Effector CD8-positive, alpha-beta T cell (primary cell): ENCODE results near the gene RABGAP1L.

Experiments
- DNase-seq: peaks from one replicate; lab custom pipeline; 2025; lab: John Stamatoyannopoulos, UW

RABGAP1L gene

GRCh38 chr1:174197088-174197487 is 37.8 kb downstream of the RABGAP1L start:
- no peak for DNase-seq

- DNase-seq = no peak
Observed at GRCh38 chr1:174197547-174197946, 38.2 kb downstream of the RABGAP1L start.

DNA sequence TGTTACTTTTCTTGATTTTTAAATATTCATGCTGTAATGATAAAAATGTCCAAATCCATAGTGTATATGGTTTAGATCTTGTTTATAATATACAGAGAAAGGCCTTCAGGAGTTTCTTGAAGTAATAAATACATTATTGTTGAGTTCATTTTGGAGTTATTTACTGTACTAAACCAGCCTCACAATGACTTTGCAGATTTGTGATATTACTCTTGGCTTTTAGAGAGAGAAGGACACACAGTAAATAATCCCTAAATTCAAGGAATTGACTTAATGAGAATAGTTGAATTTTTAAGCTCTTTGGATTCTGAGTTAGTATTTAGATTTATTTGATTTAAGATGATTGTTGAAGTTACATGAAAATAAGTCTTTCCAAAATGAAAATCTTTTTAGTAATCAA is 38.9 kb downstream of the RABGAP1L start:
- DNase-seq = no peak

DNA sequence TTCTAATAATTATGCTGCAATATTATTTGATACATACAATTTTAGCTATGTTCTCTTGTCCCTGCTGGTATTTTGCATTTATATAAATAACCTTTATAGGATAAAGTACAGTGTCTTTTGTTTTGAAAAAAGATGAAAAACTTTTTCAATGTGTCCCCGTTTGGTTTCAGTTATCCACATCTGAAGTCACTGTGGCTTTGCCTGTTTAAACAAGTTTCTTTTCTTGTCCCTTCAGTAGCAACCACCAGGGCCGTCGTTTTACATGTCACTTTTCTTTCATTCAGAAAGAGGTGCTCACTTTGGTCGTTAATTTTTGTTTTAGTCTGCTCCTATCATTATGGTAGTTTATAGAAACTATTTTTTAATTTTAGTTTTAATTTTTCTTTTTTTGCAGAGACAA is 41.4 kb downstream of the RABGAP1L start:
- no peak for DNase-seq

DNA sequence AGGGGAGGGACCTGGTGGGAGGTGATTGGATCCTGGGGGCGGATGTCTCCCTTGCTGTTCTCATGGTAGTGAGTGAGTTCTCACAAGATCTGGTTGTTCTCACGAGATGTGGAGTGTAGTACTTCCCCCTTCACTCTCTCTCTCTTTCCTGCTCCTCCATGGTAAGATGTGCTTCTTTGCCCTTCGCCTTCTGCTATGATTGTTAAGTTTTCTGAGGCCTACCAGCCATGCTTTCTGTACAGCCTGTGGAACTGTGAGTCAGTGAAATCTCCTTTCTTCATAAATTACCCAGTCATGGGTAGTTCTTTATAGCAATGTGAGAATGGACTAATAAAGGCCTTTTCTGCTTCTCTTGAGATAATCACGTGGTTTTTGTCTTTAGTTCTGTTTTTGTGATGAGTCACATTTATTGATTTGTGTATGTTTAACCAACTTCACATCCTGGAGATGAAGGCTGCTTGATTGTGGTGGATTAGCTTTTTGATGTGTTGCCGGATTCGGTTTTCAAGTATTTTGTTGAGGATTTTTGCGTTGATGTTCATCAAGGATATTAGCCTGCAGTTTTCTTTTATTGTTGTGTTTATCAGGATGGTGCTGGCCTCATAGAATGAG is 45.5 kb downstream of the RABGAP1L start:
- DNase-seq = no peak

GRCh38 chr1:174206148-174206836 is 47.0 kb downstream of the RABGAP1L start:
- no peak for DNase-seq

DNA sequence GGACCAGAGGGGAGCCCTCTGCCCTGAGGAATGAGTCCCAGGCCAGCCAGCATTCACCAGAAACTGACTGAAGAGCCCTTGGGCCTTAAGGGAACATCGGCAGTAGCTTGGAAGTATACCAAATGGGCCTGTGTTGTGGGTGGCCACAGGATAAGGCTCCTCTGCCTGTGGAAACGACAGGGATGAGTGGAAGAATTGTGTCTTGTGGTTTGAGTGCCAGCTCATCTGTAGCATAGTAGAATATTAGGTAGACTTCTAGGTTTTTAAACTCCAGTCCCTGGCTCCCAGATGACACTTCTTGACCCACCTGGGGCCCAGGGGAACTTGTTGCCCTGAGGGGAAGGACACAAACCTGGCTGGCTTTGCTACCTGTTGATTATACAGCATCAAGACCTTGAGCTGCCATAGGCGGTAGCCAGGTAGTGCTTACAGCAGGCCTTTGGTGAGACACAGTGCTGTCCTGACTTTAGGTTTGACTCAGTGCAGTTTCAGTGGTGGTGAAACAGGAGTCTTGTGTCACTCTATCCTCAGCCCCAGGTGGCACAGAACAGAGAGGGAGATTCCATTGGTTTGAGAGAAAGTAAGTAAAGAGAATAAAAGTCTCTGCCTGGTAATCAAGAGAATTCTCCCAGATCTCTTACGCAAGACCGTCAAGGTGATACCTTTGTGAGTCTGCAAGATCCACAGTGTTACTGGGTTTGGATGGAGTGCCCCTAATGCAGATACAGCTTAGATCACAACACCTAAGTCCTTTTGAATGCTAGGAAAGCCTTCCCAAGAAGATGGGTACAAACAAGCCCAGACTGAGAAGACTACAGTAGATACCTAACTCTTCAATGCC is 50.2 kb downstream of the RABGAP1L start:
- DNase-seq = no peak

GRCh38 chr1:174211486-174211885 is 52.2 kb downstream of the RABGAP1L start:
- no peak for DNase-seq

GRCh38 chr1:174215766-174216165 is 56.4 kb downstream of the RABGAP1L start:
- no peak for DNase-seq

DNA sequence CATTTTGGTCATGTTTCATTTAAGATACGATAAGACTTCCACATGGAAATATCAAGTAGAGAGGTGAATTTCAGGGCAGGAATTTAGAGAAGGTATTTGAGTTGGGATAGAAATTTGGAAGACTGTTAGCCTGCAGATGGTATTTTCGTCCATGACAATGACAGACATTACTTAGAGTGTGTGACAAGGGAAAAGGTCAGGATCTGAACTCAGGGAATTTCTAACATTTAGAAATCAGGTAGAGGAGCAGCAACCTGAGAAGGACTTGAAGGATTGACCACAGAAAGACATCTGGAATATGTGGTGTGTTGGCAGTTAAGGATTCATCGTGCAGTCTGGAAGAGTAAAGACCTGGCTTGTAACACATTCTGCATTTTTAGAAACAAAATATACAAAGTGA is 57.9 kb downstream of the RABGAP1L start:
- no peak for DNase-seq

DNA sequence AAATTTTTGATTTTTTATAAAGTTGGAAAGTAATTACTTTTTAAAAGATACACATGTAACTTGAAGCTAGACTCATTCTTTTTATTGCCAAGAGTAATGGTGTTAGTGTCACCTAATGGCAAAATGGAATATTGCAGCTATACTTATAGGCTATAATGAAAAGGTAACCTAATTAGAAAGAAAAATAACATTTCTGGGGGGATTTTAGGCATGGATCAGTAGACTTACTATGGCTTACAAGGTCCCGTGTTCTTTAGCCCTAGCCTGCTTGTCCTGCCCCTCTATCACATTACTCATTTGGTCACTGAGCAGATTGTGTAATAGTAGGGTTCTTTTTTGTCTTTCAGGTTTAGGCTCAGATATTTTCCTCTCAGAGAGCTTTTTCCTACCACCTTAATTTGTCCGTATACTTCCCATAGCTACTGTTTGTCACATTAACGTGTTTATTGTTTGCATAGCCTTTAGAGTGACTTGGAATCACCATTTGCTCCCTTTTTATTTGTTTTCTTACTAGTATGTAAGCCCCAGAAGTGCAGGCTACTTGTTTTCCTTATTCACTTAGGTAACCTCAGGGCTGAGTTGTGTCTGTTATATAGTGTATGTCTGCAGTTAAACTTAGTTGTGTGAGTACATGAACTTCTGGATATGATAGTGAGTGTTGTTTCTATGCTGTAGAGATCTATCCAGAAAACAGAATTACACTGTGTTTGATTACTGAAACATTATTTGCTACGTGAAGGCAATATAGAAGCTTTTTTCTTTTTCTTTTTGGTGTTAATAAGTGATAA is 58.7 kb downstream of the RABGAP1L start:
- DNase-seq = no peak

GRCh38 chr1:174218983-174219382 is 59.7 kb downstream of the RABGAP1L start:
- no peak for DNase-seq

DNA sequence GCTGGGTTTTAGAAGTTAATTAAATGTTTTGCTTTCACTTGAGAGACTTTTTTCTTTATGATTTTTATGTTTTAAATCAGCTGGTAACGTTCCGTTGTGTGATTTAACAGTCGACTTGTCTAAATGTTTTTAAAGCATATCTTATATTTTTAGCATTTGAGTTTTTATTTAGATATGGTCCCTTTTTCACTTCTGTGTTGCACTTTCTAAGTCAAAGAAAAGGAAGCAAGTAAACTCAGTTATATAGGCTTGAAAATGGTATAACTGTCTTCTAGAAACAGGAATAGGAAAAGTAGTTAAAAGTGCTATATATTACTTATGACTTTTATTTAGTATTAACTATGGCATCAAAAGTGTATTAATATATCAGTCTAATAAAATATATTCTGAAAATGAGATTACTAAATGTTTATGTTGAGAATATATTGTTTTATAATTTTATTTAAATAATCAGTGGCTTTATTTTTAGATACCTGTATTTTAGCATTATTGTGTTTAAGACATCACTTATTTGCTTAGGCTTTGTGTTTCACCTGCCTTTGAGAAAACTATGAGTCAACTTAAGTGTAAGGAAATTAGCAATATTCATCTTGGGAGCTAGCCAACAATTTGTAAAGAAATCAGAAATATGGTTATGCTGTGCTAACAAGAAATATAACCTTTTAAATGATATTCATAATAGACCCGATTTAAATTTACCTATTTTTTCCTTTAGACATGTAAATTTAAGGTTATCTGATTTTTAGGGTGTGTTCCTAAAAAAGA is 60.5 kb downstream of the RABGAP1L start:
- DNase-seq = no peak

DNA sequence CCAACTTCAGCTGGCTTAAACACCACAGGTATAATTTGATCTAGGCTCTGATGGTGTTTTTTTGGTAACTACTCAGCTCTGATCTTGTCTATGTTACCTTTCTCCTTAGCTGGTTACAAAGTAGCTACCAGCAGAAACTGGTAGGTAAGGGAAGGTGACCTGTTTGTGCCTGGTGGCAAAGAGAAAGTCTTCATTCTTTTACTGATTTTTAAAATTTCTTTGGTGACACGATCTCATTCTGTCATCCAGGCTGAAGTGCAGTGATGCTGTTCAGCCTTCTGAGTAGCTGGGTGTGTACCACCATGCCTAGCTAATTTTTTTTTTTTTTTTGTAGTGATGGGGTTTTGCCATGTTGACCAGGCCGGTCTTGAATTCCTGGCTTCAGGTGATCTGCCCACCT is 62.4 kb downstream of the RABGAP1L start:
- DNase-seq = no peak

DNA sequence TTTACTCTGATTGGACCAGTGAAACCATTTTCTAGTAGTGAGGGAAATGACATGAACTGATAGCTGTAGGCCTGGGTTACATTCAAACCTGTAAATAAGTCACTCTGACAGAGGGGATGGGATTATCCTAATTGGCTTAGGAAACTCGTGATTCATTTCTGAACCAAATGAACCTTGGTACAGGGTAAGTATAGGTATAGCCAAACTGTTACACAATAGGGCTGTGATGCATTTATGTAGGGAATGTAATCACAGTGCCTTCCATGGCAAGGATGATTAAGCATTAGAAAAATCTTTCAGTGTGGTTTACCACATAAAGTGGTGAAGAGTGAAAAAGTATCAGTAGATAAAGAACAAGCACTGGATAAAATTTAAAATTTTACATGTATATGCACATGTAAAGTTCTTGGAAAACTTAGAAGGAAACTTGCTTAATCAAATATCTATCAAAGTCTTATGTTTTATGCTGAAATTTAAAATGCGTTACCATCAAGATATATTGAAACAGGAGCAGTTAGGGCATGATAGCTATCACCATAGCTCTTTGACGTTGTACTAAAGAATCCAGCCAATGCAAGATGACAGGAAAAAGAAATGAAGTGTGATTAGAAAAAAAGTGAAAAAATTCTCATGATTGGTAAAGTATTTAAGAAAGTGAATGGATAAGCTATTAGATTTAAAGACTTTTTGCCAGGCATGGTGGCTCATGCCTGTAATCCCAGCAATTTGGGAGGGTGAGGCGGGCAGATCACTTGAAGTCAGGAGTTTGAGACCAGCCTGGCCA is 63.0 kb downstream of the RABGAP1L start:
- no peak for DNase-seq

- DNase-seq = no peak
Observed at GRCh38 chr1:174224641-174225040, 65.3 kb downstream of the RABGAP1L start.

DNA sequence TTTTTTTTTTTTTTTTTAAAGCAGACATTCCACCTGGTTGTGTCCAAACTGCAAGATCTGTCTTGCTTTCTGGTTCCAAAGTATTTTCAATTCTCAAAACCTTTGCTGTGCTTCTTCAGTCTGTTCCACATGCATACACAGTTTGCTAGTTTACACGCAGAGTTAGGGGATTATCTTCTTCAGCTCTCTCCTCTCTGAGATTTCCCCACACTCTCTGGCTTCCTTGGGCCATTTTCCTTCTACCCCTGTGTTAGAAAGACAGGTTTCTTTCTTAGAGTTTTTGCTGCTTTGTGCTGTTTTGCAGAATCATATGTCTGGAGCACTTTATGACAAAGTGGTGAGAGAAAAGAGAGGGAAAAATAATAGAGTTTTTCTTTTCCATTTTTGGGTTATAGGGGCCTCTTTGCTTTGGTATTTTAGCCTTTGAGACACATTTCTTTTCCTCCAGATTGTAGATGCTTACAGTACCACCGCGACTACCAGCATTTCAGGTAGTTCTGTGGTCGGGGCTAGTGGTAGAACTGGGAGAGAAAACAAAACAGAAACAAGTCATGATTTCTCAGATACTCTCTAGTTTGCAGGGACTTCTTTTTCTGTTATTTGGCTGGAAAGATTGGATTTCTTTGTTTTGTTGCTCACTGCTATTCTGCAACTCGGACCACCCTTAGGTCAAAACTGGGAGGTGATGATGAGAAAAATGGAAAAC is 66.3 kb downstream of the RABGAP1L start:
- DNase-seq = no peak

GRCh38 chr1:174230399-174230798 is 71.1 kb downstream of the RABGAP1L start:
- no peak for DNase-seq

DNA sequence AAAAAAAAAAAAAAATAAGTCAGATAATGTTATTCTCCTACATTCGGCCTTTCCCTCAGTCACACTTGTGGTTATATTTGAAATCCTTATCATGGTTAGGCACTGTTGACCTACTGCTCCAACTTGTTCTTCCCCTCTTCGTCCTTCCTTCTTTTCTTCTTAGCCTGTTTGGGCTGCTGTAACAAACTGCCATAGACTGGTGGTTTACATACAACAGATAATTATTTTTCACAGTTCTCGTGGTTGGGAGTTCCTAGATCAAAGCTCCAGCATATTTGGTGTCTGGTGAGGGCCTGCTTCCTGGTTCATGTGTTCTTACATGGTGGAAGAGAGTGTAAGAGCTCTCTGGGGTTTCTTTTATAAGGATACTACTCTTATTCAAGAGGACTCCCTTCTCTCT is 73.4 kb downstream of the RABGAP1L start:
- no peak for DNase-seq
